Vagina (tissue), 2 donors: ENCODE results near the gene ATG4D. TPM values are rescaled to one million over a fixed set of nuclear protein-coding genes. Genes with fewer than 3 reads are reported as not detected.
"Not testable (repeated sequence)": the region's sequence is repeated elsewhere in the genome, so short reads cannot be mapped to it uniquely, and the experiment has no call there.

ENCODE experiments used
- DNase-seq, 2 donors: peaks; one replicate each; pipeline ENCODE4 v3.0.0-alpha.2; 2017; ENCODE audit errors: extremely low spot score in 2 of 2
- H3K27ac ChIP-seq: fragments of 200-600 bp; sonication (generic); one replicate; pipeline ENCODE4 v1.5.1; 2019
- H3K27me3 ChIP-seq: fragments of 200-600 bp; sonication (generic); one replicate; pipeline ENCODE4 v1.5.1; 2019
- H3K36me3 ChIP-seq, 2 donors: fragments of 200-600 bp; sonication (generic); one replicate each; pipeline ENCODE4 v1.5.1; 2017 to 2019
- H3K4me1 ChIP-seq: fragments of 200-600 bp; sonication (generic); one replicate; pipeline ENCODE4 v1.5.1; 2019
- H3K4me3 ChIP-seq, 2 donors: fragments of 200-600 bp; sonication (generic); 1 replicate in 1 of 2; 2 replicates in 1 of 2; pipeline ENCODE4 v1.5.1; 2016 to 2019
- H3K9me3 ChIP-seq: fragments of 200-600 bp; sonication (generic); one replicate; pipeline ENCODE4 v1.5.1; 2019
- CTCF ChIP-seq, 3 experiments: fragments of 450-650 bp in 2 of 3; fragments of 200-600 bp in 1 of 3; sonication (generic) in 1 of 3; IDR thresholded peaks; one replicate each; pipeline ENCODE4 v1.5.1; 2017 to 2019; ENCODE audit warnings: antibody characterized with exemption in 3 of 3, mild to moderate bottlenecking in 2 of 3, moderate library complexity in 2 of 3
- POLR2A ChIP-seq, 2 donors: fragments of 450-650 bp; IDR thresholded peaks; one replicate each; pipeline ENCODE4 v1.6.1; 2017; ENCODE audit warnings: antibody characterized with exemption in 2 of 2, mild to moderate bottlenecking in 2 of 2, moderate library complexity in 2 of 2
- POLR2AphosphoS5 ChIP-seq, 2 donors: sonication (generic); formaldehyde crosslinking; IDR thresholded peaks; one replicate each; pipeline ENCODE4 v1.9.0; 2017; ENCODE audit warnings: antibody characterized with exemption in 2 of 2, mild to moderate bottlenecking in 2 of 2, low read depth in 1 of 2; ENCODE audit not compliant: insufficient read depth in 1 of 2
- intact Hi-C: fragments of 100-400 bp; cut with DNase I; formaldehyde crosslinking; loops from one replicate; pipeline ENCODE4 v1.15.1; 2023
- total RNA-seq: library from RNA; depleted of rRNA; stranded (reverse); fragments of >200 nt; gene quantifications from one replicate; pipeline ENCODE4 v1.2.3, GENCODE V29; 2016

Gene ATG4D
- total RNA-seq, 1 donor from 2014 or later, result 18.2 TPM

- no peak for DNase-seq
- Histone ChIP-seq H3K4me1 (peaks cover 10% of the 10 kb centered on the region), H3K36me3 (no peaks in the 10 kb centered on the region), H3K27me3 (no peaks in the 10 kb centered on the region), H3K9me3 (no peaks in the 10 kb centered on the region), H3K4me3 (no peak overlapping the region), H3K27ac (no peak overlapping the region)
- no peak for TF ChIP-seq POLR2AphosphoS5 (IDR thresholded peaks at IDR 0.05; ENCODE audit: insufficient read depth in 1 of 2, low read depth in 1 of 2)
- TF ChIP-seq POLR2A (IDR thresholded peaks at IDR 0.05), result no peak
- no peak for TF ChIP-seq CTCF (IDR thresholded peaks at IDR 0.05)
- intact Hi-C loops, result no loop called here
Measured at GRCh38 chr19:10538204-10538983, 5.3 kb upstream of the ATG4D start.

- H3K9me3 ChIP-seq, H3K27ac ChIP-seq, H3K4me3 ChIP-seq, H3K36me3 ChIP-seq, DNase-seq, intact Hi-C loops, H3K27me3 ChIP-seq, H3K4me1 ChIP-seq: not testable (repeated sequence)
Measured at GRCh38 chr19:10539016-10539415, 4.7 kb upstream of the ATG4D start.

- Histone ChIP-seq H3K4me3 (peak overlapping the region; percentile 88 to 93), H3K27me3 (no peaks in the 10 kb centered on the region), H3K27ac (peak overlapping the region; percentile 94), H3K36me3 (peaks cover 0 to 16% of the 10 kb centered on the region in 2 donors), H3K9me3 (no peaks in the 10 kb centered on the region), H3K4me1 (peaks cover 27% of the 10 kb centered on the region)
- DNase-seq, result no peak
- TF ChIP-seq POLR2A (IDR thresholded peaks at IDR 0.05) (no peak), POLR2AphosphoS5 (IDR thresholded peaks at IDR 0.05; ENCODE audit: insufficient read depth in 1 of 2, low read depth in 1 of 2) (no peak), CTCF (IDR thresholded peaks at IDR 0.05) (no peak)
- intact Hi-C loops, result no loop called here
Measured at GRCh38 chr19:10543059-10543419, 665 bp upstream of the ATG4D start.

GRCh38 chr19:10544242-10544752 lies 593 bp downstream of the ATG4D start:
- Histone ChIP-seq H3K4me1 (peaks cover 27% of the 10 kb centered on the region), H3K4me3 (peak overlapping the region; percentile 88 to 93), H3K36me3 (peaks cover 0 to 29% of the 10 kb centered on the region in 2 donors), H3K27me3 (no peaks in the 10 kb centered on the region), H3K9me3 (no peaks in the 10 kb centered on the region), H3K27ac (peak overlapping the region; percentile 94)
- DNase-seq, result no peak
- intact Hi-C loops, result no loop called here
- no peak for TF ChIP-seq POLR2AphosphoS5 (IDR thresholded peaks at IDR 0.05; ENCODE audit: insufficient read depth in 1 of 2, low read depth in 1 of 2)
- TF ChIP-seq CTCF (IDR thresholded peaks at IDR 0.05), result no peak
- TF ChIP-seq POLR2A (IDR thresholded peaks at IDR 0.05), result no peak

GRCh38 chr19:10544753-10545251 lies 1.1 kb downstream of the ATG4D start:
- Histone ChIP-seq H3K27me3 (no peaks in the 10 kb centered on the region), H3K4me3 (peak overlapping the region; percentile 88 to 93), H3K9me3 (no peaks in the 10 kb centered on the region), H3K36me3 (peaks cover 0 to 34% of the 10 kb centered on the region in 2 donors), H3K4me1 (peaks cover 27% of the 10 kb centered on the region), H3K27ac (peak overlapping the region; percentile 94)
- TF ChIP-seq CTCF (IDR thresholded peaks at IDR 0.05), result no peak
- no peak for TF ChIP-seq POLR2AphosphoS5 (IDR thresholded peaks at IDR 0.05; ENCODE audit: insufficient read depth in 1 of 2, low read depth in 1 of 2)
- intact Hi-C loops, result no loop called here
- no peak for DNase-seq
